B cell (primary cell): Measurements from ENCODE around the gene NFATC2. TPM values are rescaled to one million over a fixed set of nuclear protein-coding genes. Genes with fewer than 3 reads are reported as not detected.

Experiments used
- ATAC-seq: fragments of 200-7000 bp; cut with Tn5 transposase; one replicate; pipeline ENCODE4 v1.10.0; 2021; ENCODE audit warnings: low read depth, mild to moderate bottlenecking, moderate number of reproducible peaks, moderate library complexity
- CTCF ChIA-PET: fragments of 350-600 bp; sonication (Branson Sonifier 250); formaldehyde crosslinking; loops from one replicate; lab custom pipeline; 2021; ENCODE audit warnings: antibody characterized with exemption, inconsistent platforms; lab: Charles Lee
- POLR2A ChIA-PET: fragments of 350-600 bp; sonication (Branson Sonifier 250); formaldehyde crosslinking; loops from one replicate; lab custom pipeline; 2021; ENCODE audit warnings: antibody characterized with exemption; lab: Charles Lee
- DNase-seq: peaks from one replicate; pipeline ENCODE4 v3.0.0; 2013
- H2AFZ ChIP-seq: 2 replicates; pipeline ENCODE4 v1.6.1; 2012; ENCODE audit warnings: mild to moderate bottlenecking, low read depth, low read length; ENCODE audit not compliant: insufficient read depth, poor library complexity, severe bottlenecking
- H3K27ac ChIP-seq, 2 donors: 1 replicate in 1 of 2; 2 replicates in 1 of 2; pipeline ENCODE4 v1.5.1; 2012 to 2013; ENCODE audit warnings: low read length in 2 of 2, mild to moderate bottlenecking in 2 of 2, moderate library complexity in 1 of 2
- H3K27me3 ChIP-seq, 4 experiments: fragments of 200-600 bp in 1 of 4; sonication (generic) in 1 of 4; replicated peaks in 1 of 4; 1 replicate in 2 of 4; 2 replicates in 2 of 4; pipeline versions ENCODE4 v1.6.1 to v1.7.0; 2013 to 2016; ENCODE audit warnings: low read length in 3 of 4, mild to moderate bottlenecking in 2 of 4, mixed read lengths in 1 of 4, moderate library complexity in 1 of 4; ENCODE audit not compliant: insufficient read depth in 4 of 4, control insufficient read depth in 3 of 4; ENCODE audit errors: control extremely low read depth in 1 of 4
- H3K36me3 ChIP-seq, 2 experiments: replicated peaks in 1 of 2; 1 replicate in 1 of 2; 2 replicates in 1 of 2; pipeline versions ENCODE4 v1.6.1 to v1.7.1; 2013; ENCODE audit warnings: low read length in 1 of 2; ENCODE audit not compliant: insufficient read depth in 2 of 2, control insufficient read depth in 1 of 2; ENCODE audit errors: control extremely low read depth in 1 of 2, extremely low read depth in 1 of 2
- H3K4me1 ChIP-seq, 2 donors: fragments of 200-600 bp in 1 of 2; sonication (generic) in 1 of 2; 1 replicate in 1 of 2; 2 replicates in 1 of 2; pipeline versions ENCODE4 v1.5.1 to v1.6.1; 2013 to 2017; ENCODE audit warnings: low read length in 2 of 2; ENCODE audit not compliant: control insufficient read depth in 2 of 2, insufficient read depth in 2 of 2
- H3K4me2 ChIP-seq: replicated peaks from 2 replicates; pipeline ENCODE3; 2012; ENCODE audit warnings: mild to moderate bottlenecking, low read depth, low read length; ENCODE audit not compliant: poor library complexity, severe bottlenecking
- H3K4me3 ChIP-seq, 5 experiments: fragments of 200-600 bp in 1 of 5; sonication (generic) in 1 of 5; 1 replicate in 3 of 5; 2 replicates in 2 of 5; pipeline versions ENCODE4 v1.5.1 to v1.7.0; 2011 to 2016; ENCODE audit warnings: low read length in 4 of 5, mild to moderate bottlenecking in 4 of 5, low read depth in 2 of 5, control low read depth in 1 of 5, moderate library complexity in 1 of 5; ENCODE audit not compliant: insufficient read depth in 1 of 5; ENCODE audit errors: control extremely low read depth in 1 of 5, extremely low read depth in 1 of 5
- H3K79me2 ChIP-seq: fragments of 200-600 bp; sonication (generic); one replicate; pipeline ENCODE4 v1.6.0; 2016; ENCODE audit warnings: low read length; ENCODE audit not compliant: control insufficient read depth, insufficient read depth
- H3K9ac ChIP-seq: fragments of 200-600 bp; sonication (generic); 2 replicates; pipeline ENCODE4 v1.6.1; 2017; ENCODE audit warnings: mild to moderate bottlenecking, low read length, moderate library complexity
- H3K9me3 ChIP-seq, 3 donors: one replicate each; pipeline versions ENCODE4 v1.6.1 to v1.7.1; 2013; ENCODE audit warnings: low read length in 2 of 3; ENCODE audit not compliant: control insufficient read depth in 2 of 3, insufficient read depth in 1 of 3; ENCODE audit errors: control extremely low read depth in 1 of 3
- H4K20me1 ChIP-seq: 2 replicates; pipeline ENCODE4 v1.6.0; 2012; ENCODE audit warnings: mild to moderate bottlenecking, low read length; ENCODE audit not compliant: insufficient read depth, control insufficient read depth, poor library complexity, severe bottlenecking
- H3K27ac Mint-ChIP-seq: one replicate; pipeline ENCODE4 v1.8.0; 2021; ENCODE audit warnings: mixed read lengths
- H3K27me3 Mint-ChIP-seq: one replicate; pipeline ENCODE4 v1.8.0; 2021; ENCODE audit warnings: mixed read lengths
- H3K4me1 Mint-ChIP-seq: one replicate; pipeline ENCODE4 v1.8.0; 2021; ENCODE audit warnings: mixed read lengths
- H3K4me3 Mint-ChIP-seq: one replicate; pipeline ENCODE4 v1.8.0; 2021; ENCODE audit warnings: mixed read lengths
- H3K9me3 Mint-ChIP-seq: one replicate; pipeline ENCODE4 v1.8.0; 2022; ENCODE audit warnings: mixed read lengths; ENCODE audit not compliant: insufficient read depth
- EZH2 ChIP-seq: IDR thresholded peaks from 2 replicates; pipeline ENCODE4 v1.6.1; 2012; ENCODE audit warnings: borderline replicate concordance, low read depth, mild to moderate bottlenecking, moderate library complexity, low read length; ENCODE audit not compliant: insufficient read depth, poor library complexity, severe bottlenecking
- WGBS: methylation state at CpG from one replicate; pipeline ENCODE4 v1.1.5; 2013; ENCODE audit warnings: missing lambda C conversion rate; ENCODE audit not compliant: insufficient coverage; 5-methylcytosine and 5-hydroxymethylcytosine counted together
- intact Hi-C: fragments of 100-400 bp; cut with micrococcal nuclease; formaldehyde crosslinking; loops from one replicate; pipeline ENCODE4 v1.10.0; 2022
- polyA plus RNA-seq: library from polyadenylated mRNA; depleted of rRNA; stranded (reverse); fragments of >200 nt; gene quantifications from 2 replicates; pipeline ENCODE4 v1.2.3, GENCODE V29; 2012
- total RNA-seq, 2 donors: library from RNA; stranded (reverse); fragments of 120-200 nt in 1 of 2; gene quantifications; 1 replicate in 1 of 2; 2 replicates in 1 of 2; pipeline versions ENCODE4 v1.2.3 to v1.2.4, GENCODE V29; 2013 to 2022
- TF ChIP-seq, protein P1 (sequence below): fragments of 200-600 bp; IDR thresholded peaks from one replicate; pipeline ENCODE4 v1.8.0; 2022; ENCODE audit warnings: antibody characterized with exemption, mild to moderate bottlenecking

The NFATC2 gene
- total and polyA plus RNA-seq, 2 donors (not counting 1 experiment from before 2014, with no cell fraction given), result 10.1 to 38.0 TPM

- Histone ChIP-seq H3K4me1 (no peaks in the 10 kb centered on the region), H3K4me2 (no peak overlapping the region), H3K9me3 (peaks cover 0 to 9% (median 9%) of the 10 kb centered on the region in 3 donors), H2AFZ (no peak overlapping the region), H3K4me3 (no peak overlapping the region), H4K20me1 (no peaks in the 10 kb centered on the region), H3K36me3 (no peaks in the 10 kb centered on the region), H3K79me2 (no peaks in the 10 kb centered on the region), H3K9ac (no peak overlapping the region), H3K27me3 (peaks cover 0 to 4% (median 0%) of the 10 kb centered on the region in 4 experiments), H3K27ac (no peak overlapping the region)
- H3K27ac Mint-ChIP-seq, result no peak overlapping the region
- no peak overlapping the region for H3K4me3 Mint-ChIP-seq
- H3K9me3 Mint-ChIP-seq, result peaks cover 6% of the 10 kb centered on the region
- intact Hi-C loops, result no loop called here
- POLR2A ChIA-PET, result no interaction called here
- peaks cover 10% of the 10 kb centered on the region for H3K27me3 Mint-ChIP-seq
- WGBS, result 81% methylated on average over 10 of the region's 16 CpGs
- CTCF ChIA-PET, result interaction anchor here (1.7 kb wide), 1 partner anchor 230 kb away, joined by 5 read pairs; no protein-coding TSS in a partner anchor
- H3K4me1 Mint-ChIP-seq, result no peaks in the 10 kb centered on the region
- DNase-seq (no peak), ATAC-seq (no peak)
- TF ChIP-seq, protein P1, sequence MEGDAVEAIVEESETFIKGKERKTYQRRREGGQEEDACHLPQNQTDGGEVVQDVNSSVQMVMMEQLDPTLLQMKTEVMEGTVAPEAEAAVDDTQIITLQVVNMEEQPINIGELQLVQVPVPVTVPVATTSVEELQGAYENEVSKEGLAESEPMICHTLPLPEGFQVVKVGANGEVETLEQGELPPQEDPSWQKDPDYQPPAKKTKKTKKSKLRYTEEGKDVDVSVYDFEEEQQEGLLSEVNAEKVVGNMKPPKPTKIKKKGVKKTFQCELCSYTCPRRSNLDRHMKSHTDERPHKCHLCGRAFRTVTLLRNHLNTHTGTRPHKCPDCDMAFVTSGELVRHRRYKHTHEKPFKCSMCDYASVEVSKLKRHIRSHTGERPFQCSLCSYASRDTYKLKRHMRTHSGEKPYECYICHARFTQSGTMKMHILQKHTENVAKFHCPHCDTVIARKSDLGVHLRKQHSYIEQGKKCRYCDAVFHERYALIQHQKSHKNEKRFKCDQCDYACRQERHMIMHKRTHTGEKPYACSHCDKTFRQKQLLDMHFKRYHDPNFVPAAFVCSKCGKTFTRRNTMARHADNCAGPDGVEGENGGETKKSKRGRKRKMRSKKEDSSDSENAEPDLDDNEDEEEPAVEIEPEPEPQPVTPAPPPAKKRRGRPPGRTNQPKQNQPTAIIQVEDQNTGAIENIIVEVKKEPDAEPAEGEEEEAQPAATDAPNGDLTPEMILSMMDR, result no peak
- no peak for TF ChIP-seq EZH2
Observed at GRCh38 chr20:51366155-51366886, 176.2 kb downstream of the NFATC2 start.

- 94% methylated on average over 2 of the region's 3 CpGs for WGBS
- Histone ChIP-seq H4K20me1 (no peaks in the 10 kb centered on the region), H3K4me1 (no peaks in the 10 kb centered on the region), H3K4me2 (no peak overlapping the region), H3K79me2 (no peaks in the 10 kb centered on the region), H3K36me3 (no peaks in the 10 kb centered on the region), H3K27me3 (peaks cover 0 to 4% (median 0%) of the 10 kb centered on the region in 4 experiments), H3K27ac (no peak overlapping the region), H3K9ac (no peak overlapping the region), H3K4me3 (no peak overlapping the region), H2AFZ (no peak overlapping the region), H3K9me3 (peaks cover 0 to 9% (median 9%) of the 10 kb centered on the region in 3 donors)
- ChIA-PET POLR2A (no interaction called here), CTCF (interaction anchor here (1.7 kb wide), 1 partner anchor 230 kb away, joined by 5 read pairs; no protein-coding TSS in a partner anchor)
- TF ChIP-seq, protein P1, result no peak
- TF ChIP-seq EZH2, result no peak
- Mint-ChIP-seq H3K27me3 (peaks cover 10% of the 10 kb centered on the region), H3K27ac (no peak overlapping the region), H3K4me3 (no peak overlapping the region), H3K4me1 (no peaks in the 10 kb centered on the region), H3K9me3 (peaks cover 6% of the 10 kb centered on the region)
- ATAC-seq (no peak), DNase-seq (no peak)
- intact Hi-C loops, result no loop called here
Observed at GRCh38 chr20:51365670-51366069, 176.8 kb downstream of the NFATC2 start.
